Uterus (tissue), 2 donors: ENCODE data around the gene LYRM2.

Experiments used
- POLR2A ChIP-seq, 2 donors: fragments of 450-650 bp; IDR thresholded peaks; one replicate each; pipeline ENCODE4 v1.6.1; 2016; ENCODE audit warnings: antibody characterized with exemption in 2 of 2, mild to moderate bottlenecking in 1 of 2, moderate library complexity in 1 of 2
- TF ChIP-seq, protein P1 (sequence below), 4 experiments: fragments of 200-600 bp in 2 of 4; fragments of 450-650 bp in 2 of 4; sonication (generic) in 2 of 4; IDR thresholded peaks; one replicate each; pipeline ENCODE4 v1.5.1; 2016 to 2019; ENCODE audit warnings: antibody characterized with exemption in 4 of 4, mild to moderate bottlenecking in 2 of 4, moderate library complexity in 1 of 4

GRCh38 chr6:89559487-89559886 is 79.1 kb downstream of the LYRM2 start:
- TF ChIP-seq, protein P1, sequence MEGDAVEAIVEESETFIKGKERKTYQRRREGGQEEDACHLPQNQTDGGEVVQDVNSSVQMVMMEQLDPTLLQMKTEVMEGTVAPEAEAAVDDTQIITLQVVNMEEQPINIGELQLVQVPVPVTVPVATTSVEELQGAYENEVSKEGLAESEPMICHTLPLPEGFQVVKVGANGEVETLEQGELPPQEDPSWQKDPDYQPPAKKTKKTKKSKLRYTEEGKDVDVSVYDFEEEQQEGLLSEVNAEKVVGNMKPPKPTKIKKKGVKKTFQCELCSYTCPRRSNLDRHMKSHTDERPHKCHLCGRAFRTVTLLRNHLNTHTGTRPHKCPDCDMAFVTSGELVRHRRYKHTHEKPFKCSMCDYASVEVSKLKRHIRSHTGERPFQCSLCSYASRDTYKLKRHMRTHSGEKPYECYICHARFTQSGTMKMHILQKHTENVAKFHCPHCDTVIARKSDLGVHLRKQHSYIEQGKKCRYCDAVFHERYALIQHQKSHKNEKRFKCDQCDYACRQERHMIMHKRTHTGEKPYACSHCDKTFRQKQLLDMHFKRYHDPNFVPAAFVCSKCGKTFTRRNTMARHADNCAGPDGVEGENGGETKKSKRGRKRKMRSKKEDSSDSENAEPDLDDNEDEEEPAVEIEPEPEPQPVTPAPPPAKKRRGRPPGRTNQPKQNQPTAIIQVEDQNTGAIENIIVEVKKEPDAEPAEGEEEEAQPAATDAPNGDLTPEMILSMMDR (IDR thresholded peaks at IDR 0.05), result no peak
- TF ChIP-seq POLR2A (IDR thresholded peaks at IDR 0.05), result no peak
